Neural crest cell (in vitro differentiated cells): Measurements from ENCODE around the gene ARHGAP10. TPM values are rescaled to one million over a fixed set of nuclear protein-coding genes. Genes with fewer than 3 reads are reported as not detected.
"Not testable (repeated sequence)": the region's sequence is repeated elsewhere in the genome, so short reads cannot be mapped to it uniquely, and the experiment has no call there.

ENCODE experiments used
- DNase-seq: peaks from one replicate; pipeline ENCODE4 v3.0.0; 2021; ENCODE audit warnings: low read depth, mixed read lengths, low spot score
- H3K27ac Mint-ChIP-seq: one replicate; pipeline ENCODE4 v1.8.0; 2021; ENCODE audit warnings: mild to moderate bottlenecking, mixed read lengths; ENCODE audit not compliant: unreplicated experiment
- H3K27me3 Mint-ChIP-seq: 2 replicates; pipeline ENCODE4 v1.8.0; 2021; ENCODE audit warnings: low read depth, mild to moderate bottlenecking, mixed read lengths
- H3K36me3 Mint-ChIP-seq: 2 replicates; pipeline ENCODE4 v1.8.0; 2021; ENCODE audit warnings: low read depth, mild to moderate bottlenecking, mixed read lengths
- H3K4me1 Mint-ChIP-seq: 2 replicates; pipeline ENCODE4 v1.8.0; 2021; ENCODE audit warnings: mixed read lengths
- H3K4me3 Mint-ChIP-seq: one replicate; pipeline ENCODE4 v1.8.0; 2021; ENCODE audit warnings: mild to moderate bottlenecking, mixed read lengths
- H3K9me3 Mint-ChIP-seq: 2 replicates; pipeline ENCODE4 v1.8.0; 2021; ENCODE audit warnings: mixed read lengths
- CTCF ChIP-seq: fragments of 200-600 bp; sonication (generic); conservative IDR thresholded peaks from 2 replicates; pipeline ENCODE4 v1.5.0; 2021; ENCODE audit warnings: antibody characterized with exemption, mild to moderate bottlenecking
- total RNA-seq: library from RNA; stranded (reverse); gene quantifications from 2 replicates; pipeline ENCODE4 v1.2.1, GENCODE V29; 2021

ARHGAP10 gene
- total RNA-seq, 1 donor from 2014 or later: 4.0 TPM

GRCh38 chr4:147901388-147901787, 169.5 kb downstream of the ARHGAP10 start:
- H3K36me3 Mint-ChIP-seq: peaks cover 5% of the 10 kb centered on the region
- no peak for TF ChIP-seq CTCF
- no peak for DNase-seq
- H3K9me3 Mint-ChIP-seq: peaks cover 10% of the 10 kb centered on the region
- H3K4me3 Mint-ChIP-seq: no peak overlapping the region
- H3K4me1 Mint-ChIP-seq: no peaks in the 10 kb centered on the region
- H3K27ac Mint-ChIP-seq: no peak overlapping the region
- no peaks in the 10 kb centered on the region for H3K27me3 Mint-ChIP-seq

GRCh38 chr4:147901916-147902315, 170.0 kb downstream of the ARHGAP10 start:
- DNase-seq: no peak
- Mint-ChIP-seq H3K4me3 (no peak overlapping the region), H3K4me1 (no peaks in the 10 kb centered on the region), H3K36me3 (peaks cover 5% of the 10 kb centered on the region), H3K27me3 (no peaks in the 10 kb centered on the region), H3K27ac (no peak overlapping the region), H3K9me3 (peaks cover 10% of the 10 kb centered on the region)
- no peak for TF ChIP-seq CTCF

GRCh38 chr4:147909225-147909624, 177.3 kb downstream of the ARHGAP10 start:
- Mint-ChIP-seq H3K27me3 (no peaks in the 10 kb centered on the region), H3K4me3 (no peak overlapping the region), H3K9me3 (no peaks in the 10 kb centered on the region), H3K4me1 (no peaks in the 10 kb centered on the region), H3K36me3 (no peaks in the 10 kb centered on the region), H3K27ac (no peak overlapping the region)
- no peak for DNase-seq
- no peak for TF ChIP-seq CTCF

GRCh38 chr4:147910315-147910714, 178.4 kb downstream of the ARHGAP10 start:
- Mint-ChIP-seq H3K4me3 (no peak overlapping the region), H3K36me3 (no peaks in the 10 kb centered on the region), H3K4me1 (no peaks in the 10 kb centered on the region), H3K27ac (no peak overlapping the region), H3K9me3 (no peaks in the 10 kb centered on the region), H3K27me3 (no peaks in the 10 kb centered on the region)
- no peak for DNase-seq
- TF ChIP-seq CTCF: no peak

GRCh38 chr4:147912106-147912505, 180.2 kb downstream of the ARHGAP10 start:
- H3K36me3 Mint-ChIP-seq, H3K4me3 Mint-ChIP-seq, H3K4me1 Mint-ChIP-seq, H3K9me3 Mint-ChIP-seq, H3K27me3 Mint-ChIP-seq, H3K27ac Mint-ChIP-seq, DNase-seq: not testable (repeated sequence)

GRCh38 chr4:147913137-147913536, 181.2 kb downstream of the ARHGAP10 start:
- Mint-ChIP-seq H3K27ac (no peak overlapping the region), H3K36me3 (no peaks in the 10 kb centered on the region), H3K27me3 (no peaks in the 10 kb centered on the region), H3K4me3 (no peak overlapping the region), H3K9me3 (no peaks in the 10 kb centered on the region), H3K4me1 (no peaks in the 10 kb centered on the region)
- TF ChIP-seq CTCF: no peak
- no peak for DNase-seq
